Measurements from ENCODE around the gene GABARAP.
"Not testable (repeated sequence)": the region's sequence is repeated elsewhere in the genome, so short reads cannot be mapped to it uniquely, and the experiment has no call there.

GABARAP gene

DNA sequence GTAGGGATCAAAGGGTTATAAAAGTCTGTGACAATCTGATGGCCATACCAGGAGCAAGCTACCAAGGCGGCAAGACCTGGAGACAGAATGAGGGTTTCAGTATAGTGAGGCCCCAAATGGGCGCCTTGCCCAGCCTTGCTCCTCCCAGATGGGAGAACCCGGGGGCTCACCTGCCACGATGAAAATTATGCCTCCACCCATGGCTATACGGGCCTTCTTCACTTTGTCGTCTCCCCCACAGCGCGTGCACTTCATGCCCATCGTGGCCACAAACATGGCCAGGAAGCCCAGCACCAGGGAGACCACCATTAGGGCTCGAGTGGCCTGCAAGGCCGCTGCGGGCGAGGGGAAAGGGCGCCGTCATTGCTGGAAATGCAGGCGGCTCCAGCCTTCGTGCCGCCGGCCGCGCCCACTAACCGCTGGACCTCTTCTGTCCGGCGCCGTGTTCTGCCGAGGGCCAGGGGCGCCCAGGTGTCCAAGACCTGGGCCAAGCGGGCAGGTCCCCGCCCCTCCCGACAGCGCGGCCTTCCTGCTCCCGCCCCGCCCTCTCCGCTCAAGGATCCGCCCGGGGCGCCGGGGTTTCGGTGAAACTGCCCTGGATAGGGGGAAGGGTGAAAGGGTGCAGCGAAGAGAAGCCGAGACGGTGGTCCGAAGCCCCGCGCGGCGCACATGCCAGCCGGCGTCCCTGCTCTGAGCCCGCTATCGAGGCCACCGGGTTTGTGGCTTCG, 18.6 kb upstream of the GABARAP start:
- DNase-seq: no peak

DNA sequence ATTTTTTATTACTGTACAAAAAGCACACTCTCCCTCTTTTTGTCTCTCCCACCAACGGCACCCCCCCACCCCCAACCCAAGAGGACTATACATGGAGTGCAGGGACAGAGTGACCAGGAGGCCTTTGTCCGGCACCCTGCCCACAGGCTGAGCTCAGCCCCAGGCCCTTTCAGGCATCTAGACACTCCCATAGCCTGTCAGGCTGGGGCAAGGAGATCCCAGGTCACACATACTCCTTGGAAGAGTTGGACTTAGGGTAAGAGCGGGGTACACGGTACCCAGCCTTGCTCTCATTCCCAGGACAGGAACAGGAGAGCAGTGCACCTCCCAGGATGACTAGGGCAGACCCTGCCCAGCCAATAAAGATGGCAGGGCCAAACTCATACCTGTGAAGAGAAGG, 17.9 kb upstream of the GABARAP start:
- no peak for DNase-seq

DNA sequence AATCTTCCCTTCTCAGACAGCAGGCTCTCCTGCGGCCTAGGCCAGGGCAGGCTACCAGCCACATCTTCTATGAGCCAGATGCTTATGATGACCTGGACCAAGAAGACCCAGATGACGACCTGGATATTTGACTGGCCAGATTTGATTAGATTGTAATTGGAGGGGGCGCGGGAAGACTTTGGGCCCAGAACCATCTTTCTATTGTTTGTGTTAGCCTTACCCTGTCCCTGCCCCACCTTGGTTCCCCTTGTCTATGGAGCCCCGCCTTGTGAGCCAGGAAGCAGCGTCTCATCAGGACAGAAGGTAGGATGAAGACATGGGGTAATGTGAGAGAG, 17.3 kb upstream of the GABARAP start:
- DNase-seq: no peak

DNA sequence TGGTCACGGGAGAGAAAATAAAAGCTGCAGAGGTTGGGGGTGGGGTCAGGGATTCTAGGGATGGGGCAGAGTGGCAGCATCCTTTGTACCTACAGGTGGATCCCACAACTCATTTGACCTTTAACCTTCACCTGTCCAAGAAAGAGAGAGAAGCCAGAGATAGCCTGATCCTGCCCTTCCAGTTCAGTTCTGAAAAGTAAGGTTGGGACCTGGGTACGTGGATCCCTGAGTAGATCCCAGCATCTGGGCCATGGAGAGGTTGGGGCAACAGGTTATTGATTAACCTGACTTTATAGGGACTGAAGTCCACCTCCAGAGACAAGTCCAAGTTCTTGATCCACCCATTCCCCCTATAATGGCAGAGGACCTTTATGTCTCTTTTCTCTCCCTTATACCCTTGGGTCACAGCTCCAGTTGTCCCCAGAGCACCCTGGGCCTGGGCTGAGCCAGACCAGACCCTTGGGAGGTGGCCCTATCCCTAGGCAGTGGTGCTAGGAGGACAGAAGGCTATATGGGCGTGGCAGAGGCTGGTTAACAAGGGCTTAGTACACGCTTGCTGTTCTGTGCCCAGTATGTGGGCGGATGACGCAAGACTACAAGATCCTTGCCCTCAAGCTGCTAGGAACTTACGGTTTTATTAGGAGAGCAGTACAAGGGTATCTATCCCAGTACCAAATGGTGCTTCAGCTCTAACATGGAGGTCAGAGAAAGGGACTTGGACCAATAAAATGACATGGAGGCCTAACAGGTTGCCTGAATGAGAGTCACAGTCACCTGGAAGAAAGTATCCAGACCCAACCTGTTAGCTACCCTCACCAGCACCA, 16.7 kb upstream of the GABARAP start:
- DNase-seq: no peak

DNA sequence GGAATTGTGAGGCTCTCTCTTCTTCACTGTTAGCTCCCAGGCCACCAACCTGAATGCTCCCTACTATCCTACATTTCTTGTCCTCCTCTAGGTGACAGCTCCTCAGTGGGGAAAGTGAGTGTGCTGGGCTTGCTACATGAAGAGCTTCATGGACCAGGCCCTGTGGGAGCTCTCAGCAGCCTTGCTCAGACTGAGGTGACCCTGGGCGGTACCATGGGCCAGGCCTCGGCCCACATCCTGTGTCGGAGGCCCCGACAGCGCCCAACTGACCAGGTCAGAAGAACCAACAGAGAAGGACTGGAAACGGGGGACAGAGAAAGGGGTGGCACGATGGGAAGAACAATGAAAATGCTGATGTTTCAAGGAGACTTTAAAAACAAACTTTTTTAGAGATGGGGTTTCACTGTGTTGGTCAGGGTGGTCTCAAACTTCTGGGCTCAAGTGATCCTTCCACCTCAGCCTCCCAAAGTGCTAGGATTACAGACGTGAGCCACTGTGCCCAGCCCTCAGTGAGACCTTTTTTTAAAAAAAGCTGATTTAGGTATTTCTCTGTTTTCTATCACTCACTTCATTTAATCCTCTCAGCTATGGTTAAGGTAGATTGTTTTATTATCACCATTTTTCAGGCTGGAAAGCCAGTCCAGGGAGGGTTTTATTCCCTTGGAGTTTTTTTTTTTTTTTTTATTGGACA, 14.7 kb upstream of the GABARAP start:
- no peak for DNase-seq

DNA sequence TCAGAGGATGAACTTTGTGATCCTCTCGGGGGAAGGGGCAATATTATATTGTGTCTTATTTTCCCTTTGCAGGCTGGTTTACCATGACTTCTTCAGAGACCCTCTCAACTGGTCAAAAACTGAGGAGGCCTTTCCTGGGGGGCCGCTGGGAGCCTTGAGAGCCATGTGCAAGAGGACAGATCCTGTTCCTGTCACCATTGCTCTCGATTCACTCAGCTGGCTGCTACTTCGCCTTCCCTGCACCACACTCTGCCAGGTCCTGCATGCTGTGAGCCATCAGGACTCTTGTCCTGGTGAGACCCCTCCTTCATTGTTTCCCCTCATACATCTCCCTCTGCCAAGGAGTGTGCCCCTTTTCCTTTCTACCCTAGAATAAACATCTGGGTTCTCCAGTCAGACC, 12.3 kb upstream of the GABARAP start:
- DNase-seq: no peak

DNA sequence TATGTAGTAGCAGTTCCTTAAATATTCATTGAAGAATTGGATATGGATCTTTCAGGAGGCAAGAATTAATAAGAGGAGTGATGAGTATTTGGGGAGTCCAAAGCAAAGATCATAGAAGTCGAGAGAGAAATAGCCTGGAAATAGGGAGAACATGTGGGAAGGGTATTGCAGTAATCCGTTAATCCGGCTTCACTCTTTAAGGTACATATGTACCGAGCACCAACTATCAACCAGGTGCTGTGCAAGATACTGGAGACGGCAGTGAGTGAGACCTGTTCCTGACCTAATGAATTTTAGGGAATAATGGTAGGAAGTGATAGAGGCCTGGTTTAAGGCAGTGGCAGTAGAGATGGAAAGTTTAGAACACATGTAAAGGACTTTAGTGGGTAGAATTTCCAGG, 10.8 kb upstream of the GABARAP start:
- no peak for DNase-seq

DNA sequence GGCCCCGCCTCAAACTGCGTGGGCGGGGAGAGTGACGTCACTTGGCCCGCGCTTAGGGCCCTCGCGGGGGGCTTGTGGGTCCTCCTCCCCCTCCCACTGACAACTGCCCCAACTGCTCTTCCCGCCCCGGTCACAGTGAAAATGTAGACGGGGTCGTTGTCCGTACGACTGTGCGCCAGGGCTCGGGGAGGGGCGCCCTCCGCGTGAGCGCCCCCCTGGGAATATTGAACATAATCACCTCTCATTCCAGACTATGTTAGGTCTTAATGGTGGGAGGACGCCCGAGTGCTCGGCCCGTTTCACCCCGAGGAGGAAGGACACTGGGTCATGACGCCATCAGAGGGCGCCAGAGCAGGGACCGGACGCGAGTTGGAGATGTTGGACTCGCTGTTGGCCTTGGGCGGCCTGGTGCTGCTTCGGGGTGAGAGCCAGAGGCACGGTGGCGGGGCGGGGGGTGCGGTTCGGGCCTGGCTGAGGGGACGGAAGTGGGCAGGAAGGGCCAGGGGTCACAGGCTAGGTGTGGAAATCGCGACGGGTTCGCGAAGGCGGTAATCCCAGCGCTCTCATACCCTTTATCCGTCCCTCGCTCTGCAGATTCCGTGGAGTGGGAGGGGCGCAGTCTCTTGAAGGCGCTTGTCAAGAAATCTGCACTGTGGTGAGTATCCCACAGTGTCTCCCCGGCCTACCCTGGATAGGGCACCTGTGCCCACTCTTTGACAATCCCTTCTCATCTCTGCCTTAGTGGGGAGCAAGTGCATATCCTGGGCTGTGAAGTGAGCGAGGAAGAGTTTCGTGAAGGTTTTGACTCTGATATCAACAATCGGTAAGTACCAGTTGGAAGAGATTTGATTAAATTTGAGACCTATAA, 10.2 kb upstream of the GABARAP start, which contains the start of gene ELP5:
Gene ELP5, plus strand, starts transcription at position 40 of the 868 bp plus-strand sequence. Its CDS starts 336 bp downstream, at position 376.
- DNase-seq: peak; percentile 90

DNA sequence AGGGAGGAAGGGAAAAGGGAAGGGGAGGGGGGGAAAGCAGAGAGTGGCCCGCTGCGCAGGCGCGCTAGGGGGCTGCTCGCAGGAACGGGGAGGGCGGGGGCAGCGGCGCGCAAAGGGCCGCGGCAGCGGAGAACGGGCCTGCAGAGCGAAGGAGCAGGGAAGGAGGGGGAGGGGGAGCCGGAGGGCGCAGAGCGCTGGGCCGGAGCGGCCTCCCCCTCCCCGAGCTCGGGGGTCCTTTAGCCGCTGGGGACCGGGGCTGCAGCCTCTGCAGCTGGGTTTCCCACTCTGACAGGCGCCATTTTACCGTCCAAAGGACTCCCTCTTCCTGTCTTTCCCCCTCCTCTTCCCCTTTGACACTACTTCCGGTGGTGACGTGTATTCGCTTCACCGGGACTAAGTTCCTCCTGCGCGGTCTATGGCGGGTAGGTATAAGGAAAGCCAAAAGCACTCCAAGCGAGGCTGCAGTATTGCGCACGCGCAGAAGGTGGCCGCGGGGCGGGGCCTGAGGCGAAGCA, 9.5 kb upstream of the GABARAP start, which contains the start of gene CTDNEP1:
Gene CTDNEP1, minus strand, starts transcription at position 74 of the 515 bp plus-strand sequence. CDS start 438 bp downstream, outside the sequence.
- peak; percentile 99 for DNase-seq

DNA sequence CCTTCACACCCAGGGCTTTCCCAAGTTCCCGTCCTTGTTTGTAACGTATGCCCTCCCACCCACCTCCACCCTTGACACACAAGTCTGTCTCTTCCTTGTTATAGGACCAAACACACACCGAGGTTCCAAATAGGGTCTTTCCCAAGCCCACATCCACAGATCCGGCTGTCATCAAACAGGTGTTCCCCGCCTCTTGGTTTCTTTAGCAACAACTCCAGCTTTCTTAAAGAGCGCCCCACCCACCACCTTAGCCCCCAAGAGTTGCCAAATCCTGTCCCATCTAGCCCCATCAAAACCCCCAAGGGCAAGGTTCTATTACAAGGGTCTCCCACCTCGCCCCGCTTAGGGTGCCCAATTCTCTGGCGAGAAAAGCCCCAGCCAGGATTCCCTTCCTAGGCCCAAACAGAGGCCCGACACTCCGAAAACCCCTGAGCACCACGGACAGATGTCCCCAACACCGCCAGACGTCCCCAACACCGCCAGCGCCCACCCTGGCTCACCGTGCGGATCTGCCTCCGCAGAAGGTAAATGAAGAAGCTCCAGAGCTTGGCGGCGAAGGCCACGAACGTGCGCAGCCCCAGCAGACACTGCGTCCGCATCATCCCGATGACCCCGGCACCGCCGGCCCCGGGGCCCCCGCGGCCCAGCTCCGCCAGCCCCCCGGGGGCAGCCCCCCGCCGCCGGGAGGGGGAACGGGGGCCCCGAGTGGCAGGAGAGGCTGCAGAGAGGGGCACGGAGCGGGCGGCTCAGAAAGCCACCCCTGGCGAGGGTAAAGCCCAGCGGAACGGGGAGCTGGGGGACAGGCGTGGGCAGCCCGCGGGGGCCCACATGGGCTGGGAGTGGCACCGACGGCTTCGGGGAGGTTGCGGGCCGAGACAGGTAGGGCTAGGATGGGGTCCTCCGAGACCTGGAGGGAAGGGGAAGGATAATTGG, 8.7 kb upstream of the GABARAP start:
- DNase-seq: peak; percentile 63

DNA sequence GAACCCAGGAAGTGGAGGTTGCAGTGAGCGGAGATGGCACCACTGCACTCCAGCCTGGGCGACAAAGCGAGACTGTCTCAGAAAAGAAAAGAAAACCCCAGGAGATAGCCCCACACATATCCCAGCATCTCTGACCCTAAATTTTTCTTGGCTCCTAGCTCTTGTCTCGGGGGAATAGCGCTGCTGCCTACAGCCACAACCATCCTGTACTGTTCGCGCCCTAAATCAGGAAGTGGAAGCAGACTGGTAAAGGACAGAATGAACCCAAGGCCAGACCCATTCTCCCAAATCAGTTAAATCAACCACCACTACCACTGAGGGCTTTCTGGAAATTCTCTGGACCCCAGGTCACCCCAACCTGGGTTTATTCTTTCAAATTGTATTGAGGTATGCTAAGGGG, 7.6 kb upstream of the GABARAP start:
- DNase-seq: no peak

DNA sequence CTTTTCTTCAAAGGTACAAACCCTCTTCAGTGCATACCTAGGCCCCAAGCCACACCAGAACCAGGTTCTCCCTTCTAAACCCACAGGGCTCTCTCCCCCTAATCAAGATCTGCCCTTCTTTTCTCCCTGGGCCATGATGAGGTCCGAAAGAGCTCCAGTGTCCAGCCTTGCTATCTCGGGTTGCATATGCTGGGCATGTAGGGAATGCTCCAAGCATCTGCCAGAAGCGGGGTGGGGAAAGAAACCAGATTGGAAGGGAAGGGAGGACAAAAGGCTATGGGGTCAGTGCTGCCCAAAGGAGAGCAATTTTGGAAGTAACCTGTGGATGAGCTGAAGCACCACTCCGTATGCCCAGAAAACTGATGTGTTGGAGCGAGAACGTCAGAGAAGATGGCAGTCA, 7.0 kb upstream of the GABARAP start:
- DNase-seq: no peak

DNA sequence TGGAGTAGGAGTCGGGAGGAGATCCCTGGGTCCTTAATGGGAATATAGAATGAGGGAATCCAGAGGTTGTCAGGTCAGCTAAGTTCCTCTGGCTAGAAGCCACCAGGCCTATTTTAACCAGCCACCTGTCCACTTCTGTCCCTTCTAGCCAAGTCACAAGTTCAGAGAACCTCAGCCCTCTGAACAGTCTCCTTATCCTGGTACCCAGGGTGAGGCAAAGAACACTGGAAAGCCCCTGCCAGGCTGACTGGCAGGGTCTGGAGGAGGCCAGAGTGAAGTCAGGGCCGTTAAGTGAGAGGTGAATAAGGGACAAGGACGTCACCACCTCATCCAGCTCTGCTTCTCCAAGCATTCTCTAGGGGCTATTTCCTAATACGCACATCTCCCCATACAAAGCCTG, 6.5 kb upstream of the GABARAP start:
- no peak for DNase-seq

DNA sequence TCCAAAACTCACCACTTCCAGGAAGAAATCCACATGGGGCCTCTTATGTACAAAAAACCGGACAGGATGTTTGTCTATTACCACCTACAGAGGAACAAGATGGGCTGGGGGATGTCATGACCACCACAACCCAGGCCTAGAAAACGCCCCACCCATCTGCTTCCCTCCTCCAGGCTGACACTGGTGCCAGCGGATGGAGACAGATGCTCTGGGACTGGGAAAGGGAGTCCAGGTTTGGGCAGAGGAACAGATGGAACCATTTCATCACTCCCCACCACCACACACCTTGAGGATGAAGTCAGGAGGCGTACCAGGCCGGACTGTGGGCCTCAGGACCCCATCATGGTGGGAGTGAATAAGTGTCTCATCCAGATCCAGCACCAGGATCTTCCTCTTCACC, 4.5 kb upstream of the GABARAP start:
- DNase-seq: no peak

DNA sequence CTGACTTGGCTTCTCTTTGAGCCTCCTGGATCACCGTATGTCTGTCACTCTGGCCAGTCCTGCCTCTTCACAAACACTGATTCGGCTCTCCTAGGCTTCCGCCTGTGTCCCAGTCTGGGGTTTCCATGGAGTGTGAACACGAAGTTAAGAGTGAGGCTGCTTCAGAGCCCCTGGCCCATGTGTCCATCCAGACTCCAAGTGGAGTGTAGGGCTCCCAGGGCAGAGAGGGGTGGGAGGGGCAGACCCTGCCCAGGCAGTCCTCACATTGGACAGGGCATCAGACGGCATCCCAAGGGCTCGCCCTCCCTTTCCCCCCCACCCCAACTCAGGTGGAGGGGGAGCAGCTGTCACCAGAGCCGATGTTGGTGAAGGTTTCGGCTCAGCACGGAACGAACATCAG, 1.6 kb upstream of the GABARAP start:
- not testable (repeated sequence) for DNase-seq

DNA sequence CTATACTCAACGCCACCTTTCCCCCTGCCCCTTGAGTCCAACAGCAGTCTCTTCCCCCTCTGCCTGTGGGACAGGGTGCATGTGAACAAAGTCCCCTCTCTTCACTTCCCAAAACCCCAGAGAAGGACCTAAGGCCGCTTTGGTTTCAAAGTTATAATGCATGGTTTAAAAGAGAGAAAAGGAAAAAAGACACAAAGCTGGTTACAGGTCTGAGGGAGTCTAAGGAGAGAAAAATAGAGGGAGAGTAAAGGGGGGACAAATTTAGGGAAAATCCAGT, 1.1 kb upstream of the GABARAP start:
- DNase-seq: no peak

DNA sequence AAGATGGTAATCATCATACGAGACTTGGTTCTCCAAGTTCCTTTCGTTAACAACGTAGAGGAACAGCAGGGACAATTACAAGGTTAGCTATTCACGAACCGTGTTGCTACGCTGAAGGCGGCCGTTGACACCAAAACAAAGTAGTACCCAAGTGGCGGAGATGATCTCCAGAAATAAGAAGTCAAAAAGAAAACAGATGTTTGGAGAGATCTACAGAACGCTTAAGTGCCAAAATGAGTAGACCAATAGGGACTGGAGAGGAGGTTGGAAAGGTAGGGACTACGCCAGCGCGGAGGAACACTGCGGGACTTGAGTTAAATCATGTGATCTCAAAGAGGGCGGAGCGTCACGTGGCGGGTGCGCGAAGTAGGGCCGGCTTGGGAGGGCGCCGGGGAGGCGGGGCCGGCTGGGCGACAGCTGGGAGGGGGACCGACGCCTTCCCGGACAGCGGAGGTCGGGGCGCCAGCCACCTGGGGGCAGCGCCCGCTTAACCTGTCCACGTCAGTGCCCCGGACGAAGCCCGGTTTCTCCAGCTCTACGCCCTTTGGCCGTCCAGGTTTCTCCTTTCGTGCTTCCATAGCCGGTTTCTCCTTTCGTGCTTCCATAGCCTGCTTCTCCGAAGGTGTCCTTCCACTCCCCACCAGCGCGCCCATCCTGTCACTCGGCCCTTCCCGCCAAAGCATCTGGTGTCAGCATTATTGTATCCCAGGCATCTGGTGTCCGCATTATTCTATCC, 636 bp upstream of the GABARAP start:
- DNase-seq: peak; percentile 92

DNA sequence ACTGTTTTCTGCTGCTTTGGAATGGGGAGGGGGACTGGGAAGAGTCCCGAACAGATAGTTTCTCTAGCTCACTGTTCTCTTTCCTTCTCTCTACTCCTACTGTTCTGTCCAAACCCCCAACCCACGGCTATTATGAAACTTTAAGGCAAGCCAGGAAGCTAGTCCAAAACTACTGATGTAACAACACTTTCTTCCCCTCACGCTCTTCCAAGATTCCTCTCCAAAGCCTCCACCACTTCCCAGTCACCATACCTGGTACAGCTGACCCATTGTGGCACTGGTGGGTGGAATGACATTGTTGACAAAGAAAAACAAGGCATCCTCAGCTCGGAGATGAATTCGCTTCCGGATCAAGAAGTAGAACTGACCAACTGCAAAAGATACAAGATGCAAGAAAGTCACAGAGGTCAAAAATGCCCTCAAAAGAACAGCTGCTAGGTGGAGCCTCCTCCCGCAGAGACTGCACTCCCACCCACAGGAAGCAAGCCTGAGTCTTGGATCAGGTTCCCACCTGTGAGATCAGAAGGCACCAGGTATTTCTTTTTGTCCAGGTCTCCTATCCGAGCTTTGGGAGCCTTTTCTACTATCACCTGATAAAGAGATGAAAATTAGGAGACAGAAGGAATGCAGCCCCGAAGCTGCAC, 1.0 kb downstream of the GABARAP start:
- DNase-seq: no peak

DNA sequence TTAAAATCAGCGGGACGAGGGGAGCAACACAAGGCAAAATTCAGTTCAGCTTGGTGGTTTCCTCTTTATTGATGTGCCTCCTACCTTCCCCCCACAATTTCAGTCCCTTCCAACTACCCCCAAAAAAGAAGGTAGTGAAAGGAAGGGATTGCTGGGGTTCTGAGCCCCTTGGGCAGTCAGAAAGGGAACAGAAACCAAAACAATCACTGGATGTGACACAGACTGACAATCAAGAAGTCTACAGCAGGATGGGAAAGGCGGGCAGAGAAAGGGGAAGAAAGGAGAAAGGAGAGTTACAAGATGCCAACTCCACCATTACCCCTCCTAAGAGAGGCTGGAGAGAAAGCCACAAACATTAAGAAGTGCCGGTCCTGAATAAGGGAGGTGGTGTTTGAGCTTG, 1.9 kb downstream of the GABARAP start:
- no peak for DNase-seq
